ENCODE measurements around the gene ADGRV1.
"Not testable (repeated sequence)": the region's sequence is repeated elsewhere in the genome, so short reads cannot be mapped to it uniquely, and the experiment has no call there.

ADGRV1 gene

DNA sequence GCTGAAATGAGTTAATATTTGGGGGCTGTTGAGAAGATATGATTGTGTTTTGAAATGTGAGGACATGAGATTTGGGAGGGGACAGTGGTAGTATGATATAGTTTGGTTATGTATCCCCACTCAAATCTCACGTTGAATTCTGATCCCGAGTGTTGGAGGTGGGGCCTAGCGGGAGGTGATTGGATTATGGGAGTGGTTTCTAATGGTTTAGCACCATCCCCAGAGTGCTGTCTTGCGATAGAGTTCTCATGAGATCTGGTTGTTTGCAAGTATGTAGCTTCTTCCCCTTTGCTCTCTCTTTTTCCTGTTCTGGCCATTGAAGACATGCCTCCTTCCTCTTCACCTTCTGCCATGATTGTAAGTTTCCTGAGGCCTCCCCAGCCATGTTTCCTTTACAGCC is 438.5 kb downstream of the ADGRV1 start:
- DNase-seq (ENCODE audit: low read depth) = no peak

DNA sequence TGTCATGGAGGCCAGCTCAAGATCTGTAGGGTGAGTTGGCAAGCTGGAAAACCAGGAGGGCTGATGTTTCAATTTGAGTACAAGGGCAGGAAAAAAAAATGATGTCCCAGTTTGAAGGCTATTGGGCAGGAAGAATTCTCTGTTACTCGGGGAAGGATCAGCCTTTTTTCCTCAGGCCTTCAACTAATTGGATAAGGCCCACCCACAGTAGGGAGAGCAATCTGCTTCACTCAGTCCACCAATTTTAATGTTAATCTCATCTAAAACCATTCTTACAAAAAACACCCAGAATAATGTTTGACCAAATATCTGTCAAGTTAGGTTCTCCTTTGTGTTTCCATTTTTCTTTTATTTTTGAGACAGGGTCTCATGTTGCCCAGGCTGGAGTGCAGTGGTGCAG is 442.1 kb downstream of the ADGRV1 start:
- no peak for DNase-seq (ENCODE audit: low read depth)

DNA sequence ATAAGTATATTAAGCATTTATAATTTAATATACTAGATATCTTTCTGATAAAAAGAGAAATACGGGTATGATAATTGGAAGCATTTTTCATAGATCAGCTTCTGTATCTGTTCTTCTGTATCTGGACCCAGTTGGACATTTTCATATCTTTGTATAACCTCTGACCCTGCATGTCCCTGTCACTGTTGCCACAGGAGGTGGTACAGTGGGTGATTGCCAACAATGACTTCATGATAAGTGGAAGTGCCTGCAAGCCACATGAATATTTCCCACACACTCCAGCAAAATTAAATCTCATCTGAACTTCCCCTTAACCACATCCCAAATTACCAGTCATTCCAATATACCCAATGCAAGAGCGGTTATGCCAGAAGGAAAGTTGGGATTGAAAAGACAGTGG is 448.1 kb downstream of the ADGRV1 start:
- DNase-seq (ENCODE audit: low read depth) = no peak

DNA sequence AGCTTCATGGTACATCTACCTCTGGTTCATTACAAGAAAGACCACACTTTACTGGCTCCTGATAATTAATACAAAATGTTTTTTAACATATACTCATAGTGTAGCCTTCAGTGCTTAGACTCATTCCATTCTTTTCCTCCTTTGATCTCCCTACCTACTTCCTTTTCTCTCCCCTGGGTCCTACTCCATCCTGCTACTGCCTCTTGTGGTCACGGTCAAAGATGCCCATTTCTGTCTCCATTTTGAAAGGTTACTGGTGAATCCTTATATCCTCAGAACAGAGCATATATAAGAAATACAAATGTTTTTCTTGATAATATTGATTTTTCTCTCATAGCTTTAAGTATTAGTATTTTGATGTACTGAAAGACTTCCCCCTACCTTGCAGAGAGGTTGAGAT is 448.7 kb downstream of the ADGRV1 start:
- DNase-seq (ENCODE audit: low read depth) = no peak

DNA sequence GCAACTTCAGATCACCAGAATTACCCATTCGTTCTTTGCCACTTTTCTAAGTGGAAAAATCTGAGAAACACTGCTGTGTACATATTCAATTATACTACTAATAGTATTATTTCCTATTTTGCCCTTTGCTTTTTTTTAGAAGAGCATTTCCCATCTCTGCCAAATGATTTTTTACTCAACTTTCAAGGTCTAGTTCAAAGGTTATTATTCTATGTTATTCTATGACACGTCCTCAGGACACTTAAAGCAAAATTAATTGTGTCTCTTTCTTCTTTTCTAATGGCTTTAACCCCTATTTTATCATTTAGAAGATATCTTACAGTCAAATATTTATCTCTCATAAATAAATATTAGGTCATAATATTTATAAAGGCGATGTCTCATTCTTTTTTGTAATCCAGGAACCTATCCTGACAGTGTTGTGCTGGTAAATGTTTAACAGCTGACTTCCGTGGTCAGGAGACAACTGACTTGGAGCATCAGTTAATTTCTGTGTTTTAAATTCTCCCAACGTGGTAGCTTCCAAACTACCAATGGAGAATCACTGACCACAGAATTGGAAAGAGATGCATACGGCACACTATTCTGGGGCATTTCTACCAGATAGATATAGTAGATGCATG is 449.3 kb downstream of the ADGRV1 start:
- DNase-seq (ENCODE audit: low read depth) = no peak

DNA sequence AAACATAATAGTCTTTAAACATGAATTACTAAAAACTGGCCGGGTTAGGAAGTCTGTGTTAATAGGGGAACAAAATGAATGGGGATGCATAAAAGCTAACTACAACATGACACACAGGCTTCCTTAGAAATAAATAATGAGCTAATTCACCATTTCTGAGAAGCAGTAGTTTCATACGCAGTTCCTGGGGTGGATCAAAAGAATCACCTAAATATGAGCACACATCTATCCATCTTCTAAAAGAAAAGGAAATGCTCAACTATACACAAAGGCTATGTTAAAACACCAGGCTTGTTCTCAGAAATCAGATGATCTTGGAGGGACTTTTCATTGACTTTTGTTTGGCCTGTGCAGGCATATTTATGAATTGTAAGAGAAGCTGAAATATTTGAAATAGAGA is 451.5 kb downstream of the ADGRV1 start:
- DNase-seq (ENCODE audit: low read depth) = no peak

DNA sequence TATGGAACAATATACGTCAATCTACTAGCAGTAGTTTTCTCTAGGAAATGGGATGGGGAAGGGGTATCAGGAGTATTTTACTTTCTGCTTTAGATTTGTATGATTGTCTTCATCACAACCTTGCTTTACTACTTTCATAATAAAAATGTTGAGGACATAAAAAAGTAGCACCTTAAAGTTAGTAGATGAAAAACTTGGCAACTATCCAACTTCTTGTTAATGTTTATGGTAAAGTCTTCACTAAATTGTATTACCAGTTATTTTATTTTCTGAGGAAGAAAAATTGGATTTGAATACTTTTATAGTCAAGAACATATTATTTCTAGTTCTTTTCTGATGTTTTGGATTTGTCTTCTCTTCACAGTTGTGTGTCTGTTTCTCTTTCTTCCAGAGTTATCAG is 452.4 kb downstream of the ADGRV1 start:
- DNase-seq (ENCODE audit: low read depth) = no peak

DNA sequence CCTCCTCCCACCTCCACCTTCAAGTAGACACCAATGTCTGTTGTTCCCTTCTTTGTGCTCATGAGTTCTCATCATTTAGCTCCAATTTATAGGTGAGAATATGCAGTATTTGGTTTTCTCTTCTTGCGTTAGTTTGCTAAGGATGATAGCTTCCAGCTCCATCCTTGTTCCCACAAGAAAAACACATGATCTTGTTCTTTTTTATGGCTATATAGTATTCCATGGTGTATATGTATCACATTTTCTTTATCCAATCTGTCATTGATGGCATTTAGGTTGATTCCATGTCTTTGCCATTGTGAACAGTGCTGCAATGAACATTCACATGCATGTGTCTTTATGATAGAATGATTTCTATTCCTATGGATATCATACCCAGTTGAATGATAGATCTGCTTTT is 454.3 kb downstream of the ADGRV1 start:
- not testable (repeated sequence) for DNase-seq (ENCODE audit: low read depth)

DNA sequence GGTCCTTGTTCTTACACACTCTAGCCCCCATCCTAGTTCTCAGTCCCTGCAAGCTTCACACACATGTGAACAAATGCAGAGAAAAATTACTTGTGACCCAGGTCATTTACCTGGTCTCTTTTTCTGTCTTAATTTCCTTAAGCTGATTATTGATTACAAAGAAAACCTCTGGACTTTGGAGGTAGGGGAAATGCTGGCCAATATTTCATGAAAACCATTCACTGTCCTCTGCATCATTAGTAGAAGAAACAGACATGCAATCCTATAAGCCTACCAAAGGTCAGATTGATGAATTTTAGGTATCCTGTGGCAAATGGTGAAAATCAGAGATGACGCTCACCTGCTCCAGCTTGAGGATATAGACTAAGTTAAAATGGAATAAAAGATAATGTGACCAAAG is 457.7 kb downstream of the ADGRV1 start:
- no peak for DNase-seq (ENCODE audit: low read depth)

DNA sequence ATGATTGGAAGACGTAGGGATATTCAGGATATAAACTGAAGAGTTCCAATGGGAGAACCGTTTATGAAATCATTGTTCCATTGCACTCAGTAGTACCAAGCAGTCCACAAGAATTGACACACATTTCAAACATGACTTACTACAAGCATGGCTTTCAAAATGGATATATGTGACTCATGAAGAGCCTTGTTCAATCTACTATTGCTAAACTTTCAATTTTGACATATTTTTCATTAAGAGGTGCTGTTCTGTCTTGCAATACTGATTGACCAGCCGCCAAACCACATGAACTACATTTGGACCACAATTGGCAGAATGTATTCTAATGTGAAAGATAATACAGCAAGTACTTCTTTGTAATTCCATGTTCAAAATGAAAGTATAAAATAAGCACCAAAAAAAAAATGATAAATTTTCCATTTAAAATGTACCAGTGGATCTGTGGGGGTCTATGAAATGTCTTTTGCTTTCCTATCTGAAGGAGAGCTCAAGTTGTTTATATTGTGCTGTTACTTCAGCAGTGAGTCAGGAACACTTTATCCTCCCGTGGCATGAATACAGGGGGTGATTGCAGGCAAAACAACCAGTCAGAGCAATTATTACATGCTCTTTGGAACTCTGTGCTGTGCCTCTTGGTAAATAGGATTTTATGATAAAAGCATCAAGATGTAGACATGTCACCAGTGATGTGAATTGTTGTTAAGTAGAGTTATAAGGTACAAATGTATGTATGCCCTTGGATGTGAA is 458.5 kb downstream of the ADGRV1 start:
- no peak for DNase-seq (ENCODE audit: low read depth)

DNA sequence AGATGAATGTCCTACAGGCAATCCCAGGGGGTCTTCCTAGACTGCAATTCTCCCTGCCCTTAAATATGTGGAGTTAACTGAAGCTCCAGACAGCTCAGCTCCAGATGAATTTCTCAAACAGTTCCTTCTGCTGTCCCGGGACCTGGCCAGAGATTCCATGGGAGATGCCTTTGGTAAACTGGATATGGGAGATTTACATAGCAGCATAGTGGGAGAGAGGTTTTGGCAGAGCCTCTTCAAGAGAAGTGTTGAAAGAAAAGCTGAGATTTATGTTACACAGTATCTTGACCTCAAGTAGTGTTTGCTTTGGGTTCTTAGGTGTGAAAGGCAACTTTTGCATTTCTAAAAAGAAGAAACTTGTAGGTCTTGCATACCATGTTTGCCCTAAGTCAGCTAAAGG is 459.6 kb downstream of the ADGRV1 start:
- no peak for DNase-seq (ENCODE audit: low read depth)

DNA sequence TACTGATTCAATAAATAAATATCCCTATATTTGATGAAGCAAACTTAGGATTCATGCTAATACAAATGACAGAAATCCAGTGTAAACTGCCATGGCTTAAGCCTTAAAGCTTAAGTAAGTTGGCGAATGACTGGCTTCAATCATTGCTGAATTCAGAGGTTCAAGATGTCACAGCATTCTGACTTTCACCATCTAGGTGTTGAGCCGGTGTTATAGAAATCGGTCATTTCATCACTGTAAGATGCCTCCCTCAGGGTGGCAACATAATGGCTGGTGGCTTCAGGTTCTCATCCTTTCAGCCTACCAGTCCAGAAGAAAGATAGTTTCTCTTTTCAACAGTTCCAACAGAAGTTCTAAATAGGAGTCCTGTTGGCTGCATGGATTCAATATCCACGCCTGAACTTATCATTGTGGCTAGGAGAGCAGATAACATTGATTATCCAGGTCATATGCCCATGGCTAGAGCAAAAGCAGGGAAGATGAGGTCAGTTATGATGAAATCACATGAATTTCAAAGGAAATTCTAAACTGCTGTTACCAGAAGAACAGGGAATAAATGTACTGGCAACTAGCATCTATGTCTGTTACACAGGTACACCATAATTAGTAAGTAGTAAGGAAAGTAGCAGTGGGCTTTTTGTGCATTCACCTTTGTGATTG is 460.2 kb downstream of the ADGRV1 start:
- no peak for DNase-seq (ENCODE audit: low read depth)

DNA sequence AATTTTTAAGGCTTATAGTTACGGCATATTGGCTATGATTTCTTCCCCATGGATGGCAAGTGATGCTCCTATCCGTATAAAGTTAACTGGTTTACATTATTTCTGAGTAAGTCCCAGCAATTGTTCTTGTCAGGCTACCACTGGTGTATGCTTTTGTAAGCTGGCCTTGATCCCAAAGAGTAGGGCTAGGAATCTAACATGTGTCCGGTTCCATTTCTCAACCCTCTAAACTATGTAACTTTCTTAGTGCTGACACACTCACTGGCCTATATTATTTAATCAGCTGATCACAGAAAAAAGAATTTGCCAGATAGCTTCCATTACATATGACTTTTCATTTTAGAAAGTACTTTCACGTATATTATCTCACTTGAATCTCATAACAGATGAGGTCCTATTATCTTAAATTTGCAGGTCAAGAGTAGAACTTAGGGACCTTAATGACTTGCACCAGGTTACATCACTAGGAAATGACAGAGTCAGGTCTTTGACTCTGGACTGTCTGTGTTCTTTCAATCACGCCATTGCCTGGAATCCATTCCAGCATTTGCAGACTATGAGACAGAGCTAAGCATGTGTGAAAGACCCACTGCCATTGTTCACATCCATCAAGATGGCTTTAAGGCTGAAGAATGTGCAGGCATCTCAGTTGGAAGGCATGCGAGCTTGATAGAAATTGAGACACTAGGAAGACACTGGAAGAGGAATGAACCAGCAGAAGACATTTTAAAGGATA is 461.6 kb downstream of the ADGRV1 start:
- no peak for DNase-seq (ENCODE audit: low read depth)

DNA sequence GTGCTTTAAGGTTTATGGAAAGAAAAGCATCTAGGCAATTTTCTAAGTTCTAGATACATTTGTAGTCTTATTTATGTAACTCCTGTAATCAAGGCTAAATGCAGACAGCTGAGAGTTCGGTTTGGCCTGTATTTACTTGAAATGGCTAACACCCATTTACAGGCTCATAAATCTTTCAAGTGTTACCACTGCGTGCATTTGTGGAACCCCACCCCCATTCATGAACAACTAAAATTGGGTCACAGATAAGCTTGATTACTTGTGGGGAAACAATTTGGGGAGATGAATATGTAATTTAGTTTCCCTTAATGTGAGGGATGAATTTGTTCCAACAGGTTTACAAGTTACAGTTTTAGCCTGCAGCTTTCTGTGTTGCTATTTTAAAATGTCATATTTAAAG is 463.9 kb downstream of the ADGRV1 start:
- no peak for DNase-seq (ENCODE audit: low read depth)

DNA sequence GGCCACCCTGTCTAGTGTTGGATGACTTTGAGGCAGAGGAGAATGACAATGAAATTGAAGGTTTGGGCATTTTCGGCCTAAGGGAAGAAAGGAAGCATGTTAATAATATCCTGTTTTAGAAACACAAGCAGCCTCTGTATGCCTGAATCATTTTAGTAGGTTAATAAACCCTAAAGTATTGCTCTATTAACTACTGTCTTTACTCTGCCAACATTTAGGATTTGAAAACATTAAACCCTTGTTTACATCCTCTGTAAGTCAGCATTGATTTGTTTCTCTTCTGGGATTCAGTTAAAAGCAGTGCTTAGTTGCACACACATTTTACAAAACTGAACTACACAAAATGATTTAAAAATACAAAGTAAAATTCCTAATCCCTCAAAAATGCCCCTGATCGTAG is 465.6 kb downstream of the ADGRV1 start:
- DNase-seq (ENCODE audit: low read depth) = no peak

DNA sequence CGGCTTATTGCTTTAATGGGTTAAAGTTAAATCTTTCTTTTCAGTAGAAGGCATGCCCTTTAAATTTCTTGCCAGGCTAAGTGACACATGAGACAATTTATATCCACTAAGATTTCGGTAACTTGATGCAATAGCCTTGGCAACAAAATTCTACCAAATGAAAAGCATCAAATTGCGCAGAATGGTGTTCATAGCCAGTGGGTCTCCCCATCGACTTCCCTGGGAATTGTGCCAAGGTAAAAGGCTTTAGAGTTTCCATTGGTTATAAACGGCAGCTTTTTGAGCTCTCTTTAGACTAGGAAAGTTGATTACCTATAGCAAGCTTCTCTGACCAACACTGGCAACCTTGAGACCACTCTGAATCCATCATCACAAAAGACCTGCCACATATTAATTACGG is 466.1 kb downstream of the ADGRV1 start:
- DNase-seq (ENCODE audit: low read depth) = no peak

DNA sequence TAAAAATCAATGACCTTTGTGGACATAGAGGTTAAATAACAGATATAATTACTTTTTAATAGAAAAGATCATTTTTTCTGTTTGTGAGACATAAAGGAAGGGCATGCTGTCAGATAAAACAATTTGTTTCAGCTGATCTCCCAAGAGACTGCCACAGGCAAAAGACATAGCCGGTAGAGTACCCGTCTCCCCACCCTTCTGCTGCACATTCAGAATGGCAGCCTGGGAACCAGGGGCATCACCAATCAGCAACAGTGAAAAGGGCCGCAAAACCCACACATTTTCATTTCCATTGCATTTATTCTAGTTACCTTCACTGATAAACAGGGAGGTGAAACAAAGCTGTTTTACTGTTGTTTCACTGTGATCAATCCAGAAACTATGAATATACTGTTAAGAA is 466.9 kb downstream of the ADGRV1 start:
- no peak for DNase-seq (ENCODE audit: low read depth)

DNA sequence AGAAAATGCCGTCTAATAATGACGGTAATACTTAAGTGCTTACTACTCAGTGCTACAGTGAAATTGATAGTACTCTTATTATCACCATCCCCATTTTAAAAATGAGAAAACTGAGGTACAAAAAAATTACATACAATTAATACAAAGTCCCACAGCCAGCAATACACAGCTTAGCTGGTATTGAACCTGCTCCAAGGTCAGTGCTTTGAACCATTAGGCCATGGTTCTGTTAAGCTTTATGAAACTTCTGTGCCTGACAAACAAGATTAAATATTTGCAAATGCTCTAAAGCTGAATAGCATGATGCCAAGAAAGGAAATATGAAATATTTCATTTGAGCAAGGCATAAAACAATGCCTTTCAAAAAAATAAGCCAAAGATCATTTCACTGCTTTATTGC is 467.4 kb downstream of the ADGRV1 start:
- DNase-seq (ENCODE audit: low read depth) = no peak

DNA sequence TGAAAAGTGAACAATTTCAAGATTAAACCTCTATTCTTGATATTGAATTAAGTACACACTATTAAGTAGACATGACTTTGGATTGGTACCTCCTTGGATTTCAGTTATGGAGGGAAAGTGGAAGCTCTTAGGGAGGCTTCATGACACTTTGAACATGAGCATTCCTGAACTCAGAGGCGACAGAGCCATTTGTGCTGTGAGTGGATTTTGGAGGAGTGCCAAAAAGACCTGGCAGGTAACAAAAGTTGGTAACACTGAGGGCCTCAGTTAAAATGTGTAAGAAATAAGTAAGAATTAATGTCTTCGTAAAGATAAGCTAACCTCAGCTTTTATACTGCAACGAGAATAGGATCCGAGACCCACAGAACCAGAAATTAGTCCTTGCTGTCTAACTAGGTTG is 467.9 kb downstream of the ADGRV1 start:
- no peak for DNase-seq (ENCODE audit: low read depth)

DNA sequence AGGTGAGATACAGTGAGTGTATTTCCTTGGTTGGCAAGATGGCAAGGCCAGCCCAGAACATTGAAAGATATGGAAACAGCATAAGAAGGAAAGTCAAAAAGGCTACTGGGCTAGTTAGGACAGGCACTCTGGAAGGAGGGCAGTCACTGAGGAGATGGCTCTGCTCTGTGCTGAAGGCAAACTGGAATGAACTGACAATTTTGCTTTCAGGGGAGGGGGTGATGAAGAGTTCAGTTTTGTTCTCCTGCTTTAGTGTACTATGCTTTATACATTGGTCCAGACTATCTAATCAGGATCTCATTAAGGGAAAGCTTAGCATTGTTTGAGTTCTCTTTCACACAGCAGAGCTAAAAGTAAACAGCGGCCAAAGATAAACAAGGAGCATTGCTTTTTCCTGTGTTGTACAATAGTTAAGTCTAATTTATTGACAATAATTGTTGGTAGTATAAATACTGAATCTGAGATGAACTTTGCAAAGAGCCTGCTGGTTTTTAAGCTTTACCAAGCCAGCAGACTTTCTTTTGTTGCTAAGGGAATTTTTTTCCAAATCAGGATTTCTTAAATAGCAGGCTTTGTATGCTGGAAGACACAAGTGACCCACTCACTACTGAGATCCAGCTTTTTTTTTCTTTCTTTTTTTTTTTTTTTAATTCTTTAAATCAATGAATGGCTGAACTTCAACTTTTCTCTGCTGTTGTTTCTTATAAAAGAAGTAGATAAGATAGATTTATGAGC is 469.0 kb downstream of the ADGRV1 start:
- DNase-seq (ENCODE audit: low read depth) = no peak

DNA sequence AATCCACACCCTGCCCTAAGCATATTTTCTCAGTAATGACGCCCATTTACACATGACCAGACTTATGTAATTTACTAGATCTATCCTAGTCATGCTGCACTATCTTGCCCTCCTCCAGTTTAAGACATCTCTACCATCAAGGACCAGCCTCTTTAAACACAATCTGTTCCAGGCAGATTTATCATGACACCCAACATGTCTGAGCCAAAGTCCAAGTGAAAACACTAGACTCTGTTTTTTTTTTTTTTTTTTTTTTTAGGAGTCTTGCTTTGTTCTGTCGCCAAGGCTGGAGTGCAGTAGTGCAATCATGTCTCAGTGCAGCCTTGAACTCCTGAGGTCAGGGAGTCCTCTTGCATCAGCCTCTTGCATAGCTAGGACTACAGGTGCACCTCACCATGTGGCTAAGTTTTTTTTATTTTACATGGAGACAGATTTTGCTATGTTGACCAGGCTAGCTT is 469.9 kb downstream of the ADGRV1 start:
- DNase-seq (ENCODE audit: low read depth) = no peak
